HTR-8/SVneo (cell line): ENCODE results near the gene NWD2.
A peak's percentile ranks its signal among the peaks of the same experiment; 100 is the strongest.

Source experiments
- DNase-seq: peaks from one replicate; pipeline ENCODE4 v3.0.0; 2011; ENCODE audit warnings: low spot score, mixed read lengths; ENCODE audit not compliant: insufficient read length
- FAIRE-seq: peaks from 2 replicates; lab custom pipeline; 2011; peaks lifted over from hg19 to GRCh38; lab: Jason Lieb, UNC

Gene NWD2

DNA sequence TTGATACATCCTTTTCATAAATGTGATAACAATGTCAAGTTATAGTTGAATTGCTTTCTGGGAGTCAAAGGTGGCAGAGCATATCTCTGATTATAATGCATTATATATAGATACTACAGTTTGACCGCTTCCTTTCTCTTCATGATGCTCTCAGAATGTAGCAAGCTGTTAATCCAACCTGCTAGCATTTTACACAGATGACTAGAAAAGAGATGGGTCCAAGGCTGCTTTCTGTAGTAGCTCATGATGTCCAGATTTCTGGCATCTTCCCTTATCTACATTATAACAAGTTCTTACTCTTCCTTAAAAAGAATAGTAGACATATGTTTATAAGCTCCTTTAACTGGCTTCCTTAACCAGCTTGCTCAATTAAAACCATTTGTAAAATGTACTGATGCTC, 192.0 kb downstream of the NWD2 start:
- DNase-seq: no peak
- no peak for FAIRE-seq

DNA sequence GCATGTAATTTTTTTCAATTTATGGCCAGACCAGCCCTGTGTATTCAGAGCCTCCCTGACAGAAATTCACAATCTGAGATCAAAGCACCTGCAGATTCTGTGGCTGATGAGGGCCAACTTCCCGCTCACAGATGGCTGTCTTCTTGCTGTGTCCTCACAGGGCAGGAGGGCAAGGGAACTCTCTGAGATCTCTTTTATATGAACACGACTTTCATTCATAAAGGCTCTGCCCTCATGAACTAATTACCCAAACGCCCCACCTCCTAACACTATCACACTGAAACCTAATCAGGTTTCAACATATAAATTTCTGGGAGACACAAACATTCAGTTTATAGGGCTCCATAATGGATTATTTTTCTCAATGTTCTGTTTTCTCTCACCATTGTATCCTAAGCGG, 192.6 kb downstream of the NWD2 start:
- DNase-seq (no peak), FAIRE-seq (no peak)

DNA sequence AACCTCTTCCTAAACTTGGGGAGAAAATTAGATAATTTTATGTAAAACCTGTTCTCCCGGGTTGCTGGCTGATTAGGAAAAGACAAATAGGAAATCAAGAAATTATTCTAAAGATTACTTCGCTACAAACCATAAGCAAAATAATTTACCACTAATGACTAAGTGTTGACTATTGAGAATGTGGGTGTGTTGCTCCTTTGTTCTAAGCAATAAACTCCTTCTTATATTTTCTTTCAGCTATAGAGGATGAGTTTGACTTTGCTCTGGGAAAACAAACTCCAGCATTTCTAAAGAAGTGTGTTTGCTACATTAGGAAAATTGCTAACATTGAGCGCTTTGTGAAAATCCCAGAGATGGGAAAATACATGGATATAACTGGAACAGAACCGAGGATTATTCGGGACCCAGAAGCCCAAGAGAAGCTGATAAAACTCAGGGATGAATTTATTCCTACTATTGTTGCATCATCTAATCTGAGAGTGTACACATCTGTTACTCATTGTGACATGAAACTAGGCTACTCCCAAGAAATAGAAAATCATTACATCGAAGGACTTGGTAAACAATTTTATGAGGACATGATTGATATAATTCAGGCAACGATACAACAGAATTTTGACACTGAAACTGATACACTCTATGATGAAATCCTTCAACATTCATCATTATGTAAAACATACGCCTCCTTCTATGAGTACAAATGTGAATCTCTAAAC, 194.2 kb downstream of the NWD2 start:
- no peak for FAIRE-seq
- DNase-seq: no peak

GRCh38 chr4:37439809-37440474, 195.4 kb downstream of the NWD2 start:
- FAIRE-seq (no peak), DNase-seq (no peak)

DNA sequence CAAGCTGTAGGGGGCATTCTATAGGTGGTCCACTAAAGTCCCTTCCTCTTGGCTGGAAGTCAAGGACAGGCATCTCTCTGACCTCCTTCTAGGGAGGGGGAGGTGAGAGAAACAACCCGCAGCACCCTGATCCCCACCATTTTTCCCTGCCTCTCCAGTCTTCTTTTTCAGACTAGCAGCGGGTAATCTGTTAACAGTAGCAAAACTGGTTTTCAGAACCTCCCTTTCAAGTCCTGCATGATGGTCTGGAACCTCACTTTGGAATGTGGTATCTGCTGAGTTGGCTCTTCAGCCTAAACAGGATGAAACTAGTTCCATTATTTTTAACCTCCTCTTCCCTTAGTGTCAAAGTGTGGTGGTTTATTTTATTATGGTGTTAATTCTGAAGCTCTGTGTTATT, 196.0 kb downstream of the NWD2 start:
- no peak for FAIRE-seq
- DNase-seq: no peak

GRCh38 chr4:37441231-37442061, 196.9 kb downstream of the NWD2 start:
- DNase-seq (no peak), FAIRE-seq (no peak)

- no peak for FAIRE-seq
- DNase-seq: no peak
These were observed 197.4 kb downstream of the NWD2 start for GRCh38 chr4:37442062-37442323.

DNA sequence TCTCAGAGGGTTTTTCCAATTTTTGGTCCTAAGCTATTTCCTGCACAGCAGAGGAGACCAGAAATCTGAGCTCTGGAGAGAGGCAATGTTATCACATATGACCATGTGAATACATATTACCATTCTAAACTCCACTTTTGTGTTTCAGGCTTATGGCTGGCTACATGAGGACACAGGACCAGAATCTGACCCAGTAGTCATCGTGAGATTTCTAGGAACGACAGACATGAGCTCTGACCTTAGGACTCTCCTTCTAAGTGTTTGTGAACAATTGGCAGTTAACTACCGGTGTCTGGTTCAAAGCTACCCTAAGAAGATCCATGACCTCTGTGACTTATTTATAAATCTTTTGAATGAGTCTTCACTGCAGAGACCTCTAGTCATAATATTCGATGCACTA, 198.6 kb downstream of the NWD2 start:
- FAIRE-seq (no peak), DNase-seq (no peak)

DNA sequence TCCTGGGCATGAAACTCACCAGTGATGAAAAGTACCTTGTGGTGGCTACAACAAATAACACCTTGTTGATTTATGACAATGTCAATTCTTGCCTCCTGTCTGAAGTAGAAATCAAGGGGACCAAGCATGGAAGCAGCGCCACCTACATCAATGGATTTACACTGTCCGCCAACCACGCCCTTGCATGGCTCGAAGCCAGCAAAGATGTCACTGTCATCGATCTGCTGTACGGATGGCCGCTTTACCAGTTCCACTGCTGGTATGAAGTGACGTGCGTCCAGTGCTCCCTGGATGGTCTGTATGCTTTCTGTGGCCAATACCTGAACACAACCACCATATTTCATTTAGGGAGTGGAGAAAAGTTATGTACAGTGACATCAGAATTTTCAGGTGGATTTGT, 200.5 kb downstream of the NWD2 start:
- no peak for DNase-seq
- no peak for FAIRE-seq

DNA sequence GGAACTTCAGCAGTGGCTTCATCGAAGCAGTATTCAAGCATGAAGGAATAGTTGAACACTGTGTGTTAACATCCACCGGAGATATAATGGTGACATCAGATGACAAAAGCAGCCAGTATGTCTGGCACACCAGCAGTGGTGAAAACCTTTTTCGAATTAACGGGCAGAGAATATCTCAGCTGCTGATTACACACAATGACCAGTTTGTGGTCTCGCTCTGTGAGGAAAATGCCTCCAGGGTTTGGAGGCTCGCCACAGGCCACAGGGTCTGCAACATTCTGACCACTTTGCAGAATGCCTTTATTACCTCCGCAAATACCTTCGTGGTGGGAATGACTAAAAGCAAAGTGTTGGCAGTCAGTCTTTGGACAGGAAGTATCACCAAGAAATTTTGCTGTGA, 201.5 kb downstream of the NWD2 start:
- FAIRE-seq: no peak
- DNase-seq: no peak

DNA sequence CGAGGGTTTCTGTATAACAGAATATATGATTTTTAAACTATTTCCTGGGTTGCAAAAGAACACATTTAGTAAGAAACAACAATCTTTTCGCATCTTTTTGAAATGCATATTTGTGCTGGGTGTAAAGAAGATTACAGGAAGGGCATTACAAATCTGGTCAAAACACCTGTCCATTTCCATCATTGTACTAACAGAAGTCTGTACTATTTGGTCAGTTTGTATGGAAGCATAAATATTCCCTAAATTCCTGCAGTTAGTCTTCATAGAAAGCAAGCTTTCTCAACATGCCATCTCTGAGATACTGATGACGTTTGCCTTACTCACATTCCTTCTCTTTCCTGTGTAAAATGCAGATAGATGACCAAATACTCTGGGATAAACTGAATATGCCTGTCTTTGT, 203.3 kb downstream of the NWD2 start:
- FAIRE-seq (no peak), DNase-seq (no peak)

DNA sequence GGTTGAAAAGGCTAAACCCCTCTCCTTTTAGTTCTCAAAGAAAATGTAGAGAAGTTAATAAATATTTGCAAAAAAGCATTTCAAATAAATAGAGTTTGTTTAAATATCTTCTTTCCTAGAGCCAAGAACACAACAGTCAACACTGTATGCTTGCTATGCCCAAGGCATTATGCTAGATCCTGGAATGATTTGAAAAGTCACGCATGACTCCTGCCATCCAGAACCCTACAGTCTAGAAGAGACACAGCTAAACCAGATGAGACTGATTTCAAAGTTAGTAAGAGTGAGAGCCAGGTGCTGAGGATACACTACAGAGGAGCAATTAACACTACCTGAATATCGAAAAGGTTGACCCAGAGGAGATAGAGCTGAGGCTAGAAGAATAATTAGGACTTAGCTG, 205.8 kb downstream of the NWD2 start:
- DNase-seq (no peak), FAIRE-seq (no peak)

DNA sequence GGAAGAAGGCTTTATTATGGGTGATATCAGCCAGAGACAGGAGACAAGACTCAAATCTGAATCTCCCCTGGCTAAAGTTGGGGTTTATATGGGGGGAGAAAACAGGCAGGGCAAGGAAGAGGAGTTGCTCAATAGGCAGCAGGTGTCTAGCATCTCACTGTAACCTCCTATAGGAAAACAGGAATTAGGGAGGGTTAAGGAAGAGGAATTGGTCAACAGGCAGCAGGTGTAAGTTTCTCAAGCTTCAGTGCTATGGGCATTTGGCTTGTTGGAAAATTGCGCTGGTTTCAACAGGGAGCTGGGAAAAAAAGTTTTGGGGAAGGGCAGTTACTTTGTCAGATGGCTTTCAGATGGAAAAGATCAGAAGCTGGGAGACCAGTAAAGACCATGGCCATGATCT, 206.4 kb downstream of the NWD2 start:
- FAIRE-seq: no peak

DNA sequence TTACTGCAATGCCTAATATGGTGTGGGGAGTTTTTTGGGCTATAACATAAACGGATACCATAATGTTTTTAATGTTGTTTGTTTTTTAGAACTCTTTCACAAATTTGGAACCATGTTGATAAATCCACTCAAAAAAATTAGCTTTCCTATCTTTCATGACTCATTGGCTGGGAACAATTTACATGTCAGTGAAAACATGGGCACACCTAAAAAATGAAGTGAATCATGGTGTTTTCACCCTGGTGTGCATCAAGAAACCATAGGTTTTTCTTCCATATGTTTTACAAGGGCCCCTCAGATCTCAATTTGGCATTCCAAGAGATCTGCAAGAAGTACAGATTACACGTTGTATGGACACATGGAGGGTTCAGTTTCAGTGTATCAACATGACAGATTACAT, 207.1 kb downstream of the NWD2 start:
- DNase-seq (no peak), FAIRE-seq (no peak)

More for the DNA sequence above, 206.4 kb downstream of the NWD2 start:
- DNase-seq: no peak

GRCh38 chr4:37452952-37453280, 208.4 kb downstream of the NWD2 start:
- FAIRE-seq (peak; percentile 23), DNase-seq (peak; percentile 47)

GRCh38 chr4:37453281-37453998, 208.9 kb downstream of the NWD2 start:
- DNase-seq: peak; percentile 9
- no peak for FAIRE-seq

DNA sequence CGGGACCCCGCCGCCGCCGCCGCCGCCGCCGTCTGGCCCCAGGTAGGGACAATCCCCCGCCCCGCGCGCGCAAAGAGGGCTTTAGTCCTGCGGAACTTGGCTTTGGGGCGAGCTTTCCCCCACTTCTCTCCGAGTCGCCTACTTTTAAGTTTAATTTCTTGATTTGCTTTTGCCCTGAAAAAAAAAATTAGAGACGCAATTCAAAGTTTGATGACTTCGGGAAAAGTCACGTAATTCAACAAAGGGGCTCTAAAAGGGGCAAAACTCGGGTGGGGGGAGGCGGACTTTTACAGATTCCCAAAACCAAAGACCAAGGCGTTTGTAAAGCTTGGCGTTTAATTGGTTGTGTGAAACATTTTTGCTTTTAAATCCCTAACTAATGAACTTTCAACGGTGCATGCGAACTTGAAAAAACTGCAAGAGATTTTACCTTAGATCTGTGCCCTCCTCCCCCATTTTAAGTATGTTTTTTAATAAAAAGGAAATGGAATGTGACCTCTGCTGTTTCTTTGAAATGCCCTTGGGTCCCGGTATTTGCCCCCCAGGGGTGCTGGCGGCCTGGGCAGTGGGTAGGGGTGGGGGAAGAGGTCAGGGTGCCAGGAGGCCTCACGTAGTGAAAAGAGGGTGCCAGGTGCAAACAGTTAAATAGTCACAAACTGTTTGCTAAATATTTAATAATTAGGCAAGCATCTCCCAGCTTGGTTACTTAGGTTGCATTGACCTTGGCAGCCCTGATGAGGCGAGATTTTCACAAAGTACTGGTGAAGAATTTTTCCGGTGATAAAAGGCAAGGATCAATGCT, 209.7 kb downstream of the NWD2 start:
- FAIRE-seq (no peak), DNase-seq (no peak)

DNA sequence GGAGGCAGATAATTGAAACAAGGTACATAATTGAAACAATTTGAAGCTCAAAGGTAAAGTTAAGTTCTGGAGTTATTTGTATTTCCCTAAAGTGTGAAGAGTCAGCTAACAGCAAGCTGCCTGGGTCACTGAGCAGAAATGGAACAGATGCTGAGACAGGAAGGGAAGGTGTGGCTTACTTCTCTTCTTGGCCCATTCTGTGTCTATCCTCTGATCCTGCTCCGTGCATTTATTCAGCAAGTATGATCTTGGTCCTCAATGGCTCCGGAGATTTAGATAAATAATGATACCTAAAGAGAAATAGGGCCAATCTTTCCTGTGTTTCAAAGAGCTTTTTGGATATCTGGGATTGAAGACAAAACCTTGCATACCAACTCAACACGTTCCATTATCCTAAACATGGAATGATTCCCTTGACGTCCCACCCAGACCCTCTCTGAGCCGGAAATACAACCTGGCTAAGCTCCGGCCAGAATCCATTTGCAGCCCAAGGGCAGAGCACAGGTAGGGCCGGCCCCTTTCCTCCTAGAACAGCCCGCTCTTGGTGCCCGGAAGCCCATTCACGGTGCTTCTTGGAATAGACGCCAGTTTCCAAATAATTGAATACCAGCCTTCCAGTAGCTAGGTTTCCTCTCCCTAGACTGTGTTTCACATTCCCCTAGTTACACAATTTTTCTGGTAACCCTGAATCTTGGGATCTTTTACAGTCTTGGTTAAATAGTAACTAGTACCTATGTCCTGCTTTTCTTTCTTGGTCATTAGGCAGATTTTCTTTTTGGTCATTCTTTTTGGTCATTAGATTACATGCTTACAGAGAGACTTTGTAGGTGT, 211.0 kb downstream of the NWD2 start:
- DNase-seq (no peak), FAIRE-seq (no peak)

- no peak for FAIRE-seq
- DNase-seq: no peak
These were observed 217.3 kb downstream of the NWD2 start for GRCh38 chr4:37461801-37462200.
